Activated CD4-positive, alpha-beta memory T cell treated with anti-CD3 and anti-CD28 coated beads for 36 hours (primary cell): ENCODE results near the gene FUT9. TPM values are rescaled to one million over a fixed set of nuclear protein-coding genes. Genes with fewer than 3 reads are reported as not detected.

Experiments
- CTCF ChIA-PET: fragments of 350-600 bp; sonication (Branson Sonifier 250); formaldehyde crosslinking; loops from one replicate; lab custom pipeline; 2021; ENCODE audit warnings: antibody characterized with exemption, inconsistent platforms; lab: Charles Lee
- POLR2A ChIA-PET: fragments of 350-600 bp; sonication (Branson Sonifier 250); formaldehyde crosslinking; loops from one replicate; lab custom pipeline; 2021; ENCODE audit warnings: antibody characterized with exemption; lab: Charles Lee
- DNase-seq: peaks from one replicate; pipeline ENCODE4 v3.0.0-alpha.2; 2020
- H3K27ac Mint-ChIP-seq: one replicate; pipeline ENCODE4 v1.8.0; 2021; ENCODE audit warnings: mixed read lengths
- H3K27me3 Mint-ChIP-seq: one replicate; pipeline ENCODE4 v1.8.0; 2021; ENCODE audit warnings: mixed read lengths
- H3K36me3 Mint-ChIP-seq: one replicate; pipeline ENCODE4 v1.8.0; 2021; ENCODE audit warnings: mixed read lengths
- H3K4me1 Mint-ChIP-seq: one replicate; pipeline ENCODE4 v1.8.0; 2021; ENCODE audit warnings: low read depth, mixed read lengths
- H3K4me3 Mint-ChIP-seq: one replicate; pipeline ENCODE4 v1.8.0; 2021; ENCODE audit warnings: mild to moderate bottlenecking, mixed read lengths
- H3K9me3 Mint-ChIP-seq: one replicate; pipeline ENCODE4 v1.8.0; 2021; ENCODE audit warnings: mixed read lengths
- intact Hi-C: fragments of 100-400 bp; cut with micrococcal nuclease; formaldehyde crosslinking; loops from one replicate; pipeline ENCODE4 v1.15.1; 2023
- total RNA-seq, 2 experiments: library from RNA; stranded (reverse); gene quantifications; one replicate each; pipeline ENCODE4 v1.2.3, GENCODE V29; 2021

FUT9 gene
- total RNA-seq, 2 experiments from 2014 or later, result not detected

GRCh38 chr6:96014846-96015517 is 792 bp upstream of the FUT9 start:
- intact Hi-C loops, result no loop called here
- CTCF ChIA-PET, result no interaction called here
- Mint-ChIP-seq H3K36me3 (no peaks in the 10 kb centered on the region), H3K27me3 (peaks cover 15% of the 10 kb centered on the region), H3K9me3 (no peaks in the 10 kb centered on the region), H3K4me3 (no peak overlapping the region), H3K27ac (no peak overlapping the region), H3K4me1 (no peaks in the 10 kb centered on the region)
- POLR2A ChIA-PET, result no interaction called here
- DNase-seq, result no peak

GRCh38 chr6:96016334-96017069 is 728 bp downstream of the FUT9 start:
- no peaks in the 10 kb centered on the region for H3K4me1 Mint-ChIP-seq
- ChIA-PET CTCF (no interaction called here), POLR2A (no interaction called here)
- H3K27ac Mint-ChIP-seq, result no peak overlapping the region
- no peak overlapping the region for H3K4me3 Mint-ChIP-seq
- intact Hi-C loops, result no loop called here
- H3K27me3 Mint-ChIP-seq, result peaks cover 15% of the 10 kb centered on the region
- DNase-seq, result no peak
- no peaks in the 10 kb centered on the region for H3K36me3 Mint-ChIP-seq
- no peaks in the 10 kb centered on the region for H3K9me3 Mint-ChIP-seq

- no peaks in the 10 kb centered on the region for H3K36me3 Mint-ChIP-seq
- intact Hi-C loops, result no loop called here
- no peak for DNase-seq
- CTCF ChIA-PET, result no interaction called here
- no peaks in the 10 kb centered on the region for H3K9me3 Mint-ChIP-seq
- POLR2A ChIA-PET, result no interaction called here
- H3K4me3 Mint-ChIP-seq, result no peak overlapping the region
- peaks cover 15% of the 10 kb centered on the region for H3K27me3 Mint-ChIP-seq
- no peaks in the 10 kb centered on the region for H3K4me1 Mint-ChIP-seq
- no peak overlapping the region for H3K27ac Mint-ChIP-seq
Measured at GRCh38 chr6:96017070-96017359, 1.2 kb downstream of the FUT9 start.

DNA sequence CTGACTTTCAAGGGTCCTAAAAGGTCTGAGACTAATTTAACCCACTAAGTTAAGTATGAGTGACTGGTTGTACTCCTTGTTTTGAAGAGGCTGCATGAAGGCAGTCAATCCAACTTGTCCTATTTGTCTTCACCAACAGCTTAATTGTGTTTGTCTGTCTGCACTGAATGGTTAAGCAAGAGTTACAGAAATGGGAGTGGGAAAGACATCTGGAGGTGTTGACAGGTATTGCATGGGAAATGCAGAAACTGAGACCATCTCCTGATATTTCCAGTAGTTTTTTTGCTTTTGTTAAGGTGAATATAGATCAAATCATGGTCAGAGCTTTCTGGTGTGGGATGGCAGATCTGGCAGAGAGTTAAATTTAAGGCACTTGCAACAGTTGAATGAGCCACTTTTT is 6.5 kb downstream of the FUT9 start:
- no peaks in the 10 kb centered on the region for H3K27me3 Mint-ChIP-seq
- H3K27ac Mint-ChIP-seq, result no peak overlapping the region
- no peaks in the 10 kb centered on the region for H3K9me3 Mint-ChIP-seq
- intact Hi-C loops, result no loop called here
- H3K4me3 Mint-ChIP-seq, result no peak overlapping the region
- no peak for DNase-seq
- ChIA-PET CTCF (no interaction called here), POLR2A (no interaction called here)
- no peaks in the 10 kb centered on the region for H3K36me3 Mint-ChIP-seq
- H3K4me1 Mint-ChIP-seq, result no peaks in the 10 kb centered on the region

GRCh38 chr6:96032661-96033060 is 16.9 kb downstream of the FUT9 start:
- intact Hi-C loops, result no loop called here
- DNase-seq, result no peak
- Mint-ChIP-seq H3K27me3 (no peaks in the 10 kb centered on the region), H3K4me1 (no peaks in the 10 kb centered on the region), H3K36me3 (no peaks in the 10 kb centered on the region), H3K27ac (no peak overlapping the region), H3K9me3 (no peaks in the 10 kb centered on the region), H3K4me3 (no peak overlapping the region)
- POLR2A ChIA-PET, result no interaction called here
- CTCF ChIA-PET, result no interaction called here

GRCh38 chr6:96051555-96051954 is 35.8 kb downstream of the FUT9 start:
- no peak overlapping the region for H3K4me3 Mint-ChIP-seq
- no peak overlapping the region for H3K27ac Mint-ChIP-seq
- POLR2A ChIA-PET, result no interaction called here

DNA sequence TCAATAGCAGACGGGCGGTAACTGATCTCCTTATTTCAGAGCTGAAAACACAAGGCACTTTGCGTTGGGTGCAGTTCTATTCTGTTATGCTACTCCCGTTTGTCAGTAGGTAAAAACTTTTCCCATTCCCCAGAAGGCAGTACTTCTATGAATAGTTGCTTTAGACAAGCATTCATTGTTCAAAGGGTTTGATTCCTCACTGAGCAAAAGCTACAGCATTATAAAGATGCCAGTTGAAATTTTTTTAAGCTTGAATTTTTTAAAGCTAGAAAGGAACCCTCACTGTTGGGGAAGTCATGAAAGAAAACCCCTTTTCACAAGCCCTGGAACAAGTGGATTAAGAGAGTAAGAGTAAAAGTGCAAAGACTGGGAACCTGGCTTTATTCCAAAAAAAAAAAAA is 42.3 kb downstream of the FUT9 start:
- no peaks in the 10 kb centered on the region for H3K27me3 Mint-ChIP-seq
- no peak for DNase-seq
- CTCF ChIA-PET, result interaction anchor here (0.6 to 0.8 kb wide), 2 partner anchors 12 to 30 kb away, joined by 3 read pairs; no protein-coding TSS in a partner anchor
- H3K36me3 Mint-ChIP-seq, result no peaks in the 10 kb centered on the region
- H3K27ac Mint-ChIP-seq, result no peak overlapping the region
- POLR2A ChIA-PET, result no interaction called here
- intact Hi-C loops, result no loop called here
- no peak overlapping the region for H3K4me3 Mint-ChIP-seq
- H3K9me3 Mint-ChIP-seq, result no peaks in the 10 kb centered on the region
- no peaks in the 10 kb centered on the region for H3K4me1 Mint-ChIP-seq

More at GRCh38 chr6:96051555-96051954, 35.8 kb downstream of the FUT9 start:
- H3K9me3 Mint-ChIP-seq, result no peaks in the 10 kb centered on the region
- intact Hi-C loops, result no loop called here
- no peaks in the 10 kb centered on the region for H3K4me1 Mint-ChIP-seq
- no peaks in the 10 kb centered on the region for H3K36me3 Mint-ChIP-seq
- CTCF ChIA-PET, result no interaction called here
- H3K27me3 Mint-ChIP-seq, result no peaks in the 10 kb centered on the region
- DNase-seq, result no peak

GRCh38 chr6:96059586-96059985 is 43.8 kb downstream of the FUT9 start:
- Mint-ChIP-seq H3K27ac (no peak overlapping the region), H3K4me1 (no peaks in the 10 kb centered on the region), H3K36me3 (no peaks in the 10 kb centered on the region), H3K4me3 (no peak overlapping the region), H3K9me3 (no peaks in the 10 kb centered on the region), H3K27me3 (no peaks in the 10 kb centered on the region)
- ChIA-PET CTCF (no interaction called here), POLR2A (no interaction called here)
- DNase-seq, result no peak
- intact Hi-C loops, result no loop called here

DNA sequence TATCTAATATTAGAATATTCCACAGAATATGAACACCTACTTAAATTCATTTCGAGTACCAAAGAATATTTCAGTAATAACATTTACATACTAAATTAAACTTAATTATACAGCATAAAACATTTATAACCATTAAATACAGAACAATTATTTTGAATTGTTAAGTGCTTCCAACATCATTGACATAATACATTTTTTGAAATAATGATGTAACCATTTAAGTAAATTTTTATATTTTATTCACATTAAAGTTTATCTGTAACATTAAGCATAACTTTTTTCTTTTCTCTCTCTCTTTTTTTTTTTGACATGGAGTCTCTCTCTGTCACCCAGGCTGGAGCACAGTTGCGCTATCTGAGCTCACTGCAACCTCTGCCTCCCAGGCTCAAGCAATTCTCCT is 44.5 kb downstream of the FUT9 start:
- POLR2A ChIA-PET, result no interaction called here
- Mint-ChIP-seq H3K27me3 (no peaks in the 10 kb centered on the region), H3K27ac (no peak overlapping the region), H3K4me1 (no peaks in the 10 kb centered on the region), H3K4me3 (no peak overlapping the region), H3K9me3 (no peaks in the 10 kb centered on the region), H3K36me3 (no peaks in the 10 kb centered on the region)
- intact Hi-C loops, result no loop called here
- CTCF ChIA-PET, result no interaction called here
- DNase-seq, result no peak

GRCh38 chr6:96065213-96065612 is 49.4 kb downstream of the FUT9 start:
- ChIA-PET CTCF (no interaction called here), POLR2A (no interaction called here)
- no peak for DNase-seq
- Mint-ChIP-seq H3K4me1 (no peaks in the 10 kb centered on the region), H3K4me3 (no peak overlapping the region), H3K27me3 (no peaks in the 10 kb centered on the region), H3K36me3 (no peaks in the 10 kb centered on the region), H3K27ac (no peak overlapping the region), H3K9me3 (no peaks in the 10 kb centered on the region)
- intact Hi-C loops, result no loop called here

- intact Hi-C loops, result no loop called here
- Mint-ChIP-seq H3K36me3 (no peaks in the 10 kb centered on the region), H3K4me1 (no peaks in the 10 kb centered on the region), H3K9me3 (no peaks in the 10 kb centered on the region), H3K27ac (no peak overlapping the region), H3K4me3 (no peak overlapping the region), H3K27me3 (no peaks in the 10 kb centered on the region)
- ChIA-PET CTCF (no interaction called here), POLR2A (no interaction called here)
- no peak for DNase-seq
Measured at GRCh38 chr6:96066376-96066775, 50.6 kb downstream of the FUT9 start.

DNA sequence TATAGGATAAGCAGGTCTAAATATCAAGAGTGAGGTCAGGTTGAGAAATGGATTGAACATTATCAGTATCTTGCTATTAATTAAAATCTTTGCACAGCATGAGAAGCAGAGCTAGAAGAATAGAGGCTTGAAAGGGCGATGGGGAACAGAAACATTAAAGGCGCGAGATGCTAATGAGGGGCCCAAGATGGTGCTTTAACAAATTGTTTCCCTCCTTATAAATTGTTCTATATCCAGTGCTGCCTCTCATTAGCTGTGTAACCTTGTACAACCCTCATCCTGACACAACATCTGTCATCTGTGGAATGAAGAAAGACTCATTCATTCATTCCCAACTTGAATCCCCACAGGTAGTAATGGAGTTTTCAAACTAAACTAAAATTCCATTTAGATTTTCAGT is 57.8 kb downstream of the FUT9 start:
- CTCF ChIA-PET, result interaction anchor here (0.9 kb wide), 1 partner anchor 9 kb away, joined by 3 read pairs; no protein-coding TSS in a partner anchor
- POLR2A ChIA-PET, result no interaction called here
- no peak for DNase-seq
- intact Hi-C loops, result no loop called here
- H3K4me3 Mint-ChIP-seq, result no peak overlapping the region
- no peaks in the 10 kb centered on the region for H3K27me3 Mint-ChIP-seq
- no peaks in the 10 kb centered on the region for H3K36me3 Mint-ChIP-seq
- no peaks in the 10 kb centered on the region for H3K4me1 Mint-ChIP-seq
- no peak overlapping the region for H3K27ac Mint-ChIP-seq
- H3K9me3 Mint-ChIP-seq, result no peaks in the 10 kb centered on the region

DNA sequence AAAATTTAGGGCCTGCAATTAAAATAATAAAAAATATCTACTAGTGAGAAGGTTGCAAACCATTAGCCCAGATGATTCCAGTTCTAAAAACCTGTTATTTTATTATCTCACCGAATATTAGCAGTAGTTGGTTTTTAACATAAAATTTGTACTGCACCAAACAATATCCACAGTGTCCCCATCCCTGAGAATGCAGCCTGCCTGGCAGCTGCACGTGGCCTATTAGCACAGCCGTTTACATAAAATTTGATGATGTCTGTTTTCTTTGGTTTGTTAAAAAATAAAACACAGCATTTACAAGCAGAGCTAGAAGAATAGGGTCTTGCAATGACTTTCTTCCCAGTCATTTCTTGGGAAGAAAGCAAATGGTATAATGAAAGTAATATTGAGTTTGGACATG is 58.2 kb downstream of the FUT9 start:
- ChIA-PET CTCF (interaction anchor here (0.9 kb wide), 1 partner anchor 9 kb away, joined by 3 read pairs; no protein-coding TSS in a partner anchor), POLR2A (no interaction called here)
- H3K27me3 Mint-ChIP-seq, result no peaks in the 10 kb centered on the region
- no peaks in the 10 kb centered on the region for H3K9me3 Mint-ChIP-seq
- H3K4me1 Mint-ChIP-seq, result no peaks in the 10 kb centered on the region
- H3K4me3 Mint-ChIP-seq, result no peak overlapping the region
- intact Hi-C loops, result no loop called here
- H3K27ac Mint-ChIP-seq, result no peak overlapping the region
- no peak for DNase-seq
- H3K36me3 Mint-ChIP-seq, result no peaks in the 10 kb centered on the region
